ENCODE results near the gene PDCD4. TPM values are rescaled to one million over a fixed set of nuclear protein-coding genes. Genes with fewer than 3 reads are reported as not detected.

PDCD4 gene
- total RNA-seq, 1 donor from 2014 or later: 79.9 TPM

GRCh38 chr10:110919349-110919931 is 47.7 kb downstream of the PDCD4 start, which contains the start of gene SHOC2:
SHOC2 (plus strand) TSS chr10:110919604; CDS start chr10:110964359, 44,755 bp downstream.
- TF ChIP-seq, protein P1, sequence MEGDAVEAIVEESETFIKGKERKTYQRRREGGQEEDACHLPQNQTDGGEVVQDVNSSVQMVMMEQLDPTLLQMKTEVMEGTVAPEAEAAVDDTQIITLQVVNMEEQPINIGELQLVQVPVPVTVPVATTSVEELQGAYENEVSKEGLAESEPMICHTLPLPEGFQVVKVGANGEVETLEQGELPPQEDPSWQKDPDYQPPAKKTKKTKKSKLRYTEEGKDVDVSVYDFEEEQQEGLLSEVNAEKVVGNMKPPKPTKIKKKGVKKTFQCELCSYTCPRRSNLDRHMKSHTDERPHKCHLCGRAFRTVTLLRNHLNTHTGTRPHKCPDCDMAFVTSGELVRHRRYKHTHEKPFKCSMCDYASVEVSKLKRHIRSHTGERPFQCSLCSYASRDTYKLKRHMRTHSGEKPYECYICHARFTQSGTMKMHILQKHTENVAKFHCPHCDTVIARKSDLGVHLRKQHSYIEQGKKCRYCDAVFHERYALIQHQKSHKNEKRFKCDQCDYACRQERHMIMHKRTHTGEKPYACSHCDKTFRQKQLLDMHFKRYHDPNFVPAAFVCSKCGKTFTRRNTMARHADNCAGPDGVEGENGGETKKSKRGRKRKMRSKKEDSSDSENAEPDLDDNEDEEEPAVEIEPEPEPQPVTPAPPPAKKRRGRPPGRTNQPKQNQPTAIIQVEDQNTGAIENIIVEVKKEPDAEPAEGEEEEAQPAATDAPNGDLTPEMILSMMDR (IDR thresholded peaks at IDR 0.05; ENCODE audit: insufficient read depth, low read depth, low read length): no peak
- no peak for TF ChIP-seq EZH2 (IDR thresholded peaks at IDR 0.05; ENCODE audit: insufficient read depth, low read length)
- Histone ChIP-seq H3K36me3 (ENCODE audit: insufficient read depth, low read length) (no peaks in the 10 kb centered on the region), H3K79me2 (ENCODE audit: insufficient read depth, low read length) (peaks cover 46% of the 10 kb centered on the region), H3K9me3 (ENCODE audit: insufficient read depth, low read depth, low read length) (no peaks in the 10 kb centered on the region), H3K4me2 (ENCODE audit: low read length) (peak within 1 kb of the TSS; percentile 93), H3K27me3 (ENCODE audit: insufficient read depth, low read length) (no peaks in the 10 kb centered on the region), H2AFZ (ENCODE audit: low read depth, low read length) (peak within 1 kb of the TSS; percentile 83), H4K20me1 (ENCODE audit: insufficient read depth, low read length) (peaks cover 34% of the 10 kb centered on the region), H3K9ac (ENCODE audit: low read length) (peak within 1 kb of the TSS; percentile 96), H3K4me3 (ENCODE audit: insufficient read depth, low read depth, low read length) (peak within 1 kb of the TSS; percentile 97), H3K27ac (ENCODE audit: low read depth, low read length) (peak within 1 kb of the TSS; percentile 99), H3K4me1 (ENCODE audit: insufficient read depth, low read length) (peaks cover 20% of the 10 kb centered on the region)
- H3K36me3 Mint-ChIP-seq (ENCODE audit: low read depth, unreplicated experiment): no peaks in the 10 kb centered on the region
- FAIRE-seq: no peak
- H3K4me3 Mint-ChIP-seq (ENCODE audit: unreplicated experiment): peak within 1 kb of the TSS; percentile 100
- H3K27me3 Mint-ChIP-seq (ENCODE audit: low read depth, unreplicated experiment): no peaks in the 10 kb centered on the region
- peak within 1 kb of the TSS; percentile 99 for H3K27ac Mint-ChIP-seq (ENCODE audit: unreplicated experiment)
- H3K9me3 Mint-ChIP-seq (ENCODE audit: unreplicated experiment): no peaks in the 10 kb centered on the region
- H3K4me1 Mint-ChIP-seq (ENCODE audit: low read depth, unreplicated experiment): peaks cover 31% of the 10 kb centered on the region
- no peak for DNase-seq (ENCODE audit: low read depth)

DNA sequence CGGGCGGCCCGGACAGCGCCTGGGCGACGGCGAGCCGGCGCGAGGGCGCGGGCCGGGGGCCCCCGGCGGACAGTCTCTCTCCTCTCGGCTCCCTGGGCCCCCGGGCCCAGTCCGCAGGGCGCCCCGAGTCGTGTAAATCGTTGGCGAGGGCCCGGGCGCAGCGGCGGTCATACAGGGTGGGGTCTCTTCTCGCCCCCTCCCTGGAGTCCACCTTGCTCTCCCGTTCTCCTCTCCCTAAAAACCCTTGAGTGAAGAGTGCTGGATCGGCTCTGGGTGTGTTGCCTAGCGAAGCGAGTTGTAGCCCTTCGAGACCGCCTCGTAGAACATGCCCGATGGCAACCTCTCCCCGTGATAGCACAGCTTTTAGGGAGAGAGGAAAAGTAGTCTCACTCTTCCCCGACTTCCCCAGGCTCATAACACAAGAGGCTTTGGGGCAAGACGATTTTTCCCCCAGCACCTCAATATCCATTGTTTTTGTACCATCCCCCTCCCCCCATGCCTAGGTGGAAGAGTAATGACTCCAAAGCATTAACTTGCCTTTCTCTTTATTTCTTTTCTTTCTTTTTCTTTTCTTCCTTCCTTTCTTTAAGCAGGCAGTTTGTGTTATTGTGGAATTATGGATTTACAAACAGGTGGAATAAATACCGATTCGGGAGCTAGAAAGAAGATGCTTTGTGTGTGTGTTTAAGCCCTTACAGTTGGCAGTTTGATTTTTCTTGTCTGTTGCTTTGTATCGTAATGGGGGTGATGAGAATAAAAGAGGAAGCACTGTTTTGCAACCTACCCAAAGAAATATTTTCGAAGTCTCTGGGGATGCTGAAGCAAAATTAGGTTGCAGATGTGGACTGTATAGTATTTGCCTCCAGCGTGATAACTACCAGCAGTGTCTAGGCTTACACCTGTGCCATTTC is 48.5 kb downstream of the PDCD4 start:
- no peaks in the 10 kb centered on the region for H3K27me3 ChIP-seq (ENCODE audit: insufficient read depth, low read length)
- H3K27ac Mint-ChIP-seq (ENCODE audit: unreplicated experiment): peak overlapping the region; percentile 97
- H3K4me3 ChIP-seq (ENCODE audit: insufficient read depth, low read depth, low read length): peak overlapping the region; percentile 97
- peaks cover 36% of the 10 kb centered on the region for H4K20me1 ChIP-seq (ENCODE audit: insufficient read depth, low read length)
- TF ChIP-seq EZH2 (IDR thresholded peaks at IDR 0.05; ENCODE audit: insufficient read depth, low read length): no peak
- TF ChIP-seq, protein P1 (IDR thresholded peaks at IDR 0.05; ENCODE audit: insufficient read depth, low read depth, low read length): no peak
- H3K4me2 ChIP-seq (ENCODE audit: low read length): peak overlapping the region; percentile 91
- FAIRE-seq (no peak), DNase-seq (ENCODE audit: low read depth) (no peak)
- peaks cover 31% of the 10 kb centered on the region for H3K4me1 Mint-ChIP-seq (ENCODE audit: low read depth, unreplicated experiment)
- peak overlapping the region; percentile 84 for H3K27ac ChIP-seq (ENCODE audit: low read depth, low read length)
- no peaks in the 10 kb centered on the region for H3K9me3 Mint-ChIP-seq (ENCODE audit: unreplicated experiment)
- peak overlapping the region; percentile 96 for H3K9ac ChIP-seq (ENCODE audit: low read length)
- H2AFZ ChIP-seq (ENCODE audit: low read depth, low read length): peak overlapping the region; percentile 39
- no peaks in the 10 kb centered on the region for H3K36me3 Mint-ChIP-seq (ENCODE audit: low read depth, unreplicated experiment)
- no peaks in the 10 kb centered on the region for H3K27me3 Mint-ChIP-seq (ENCODE audit: low read depth, unreplicated experiment)
- H3K36me3 ChIP-seq (ENCODE audit: insufficient read depth, low read length): no peaks in the 10 kb centered on the region
- peak overlapping the region; percentile 100 for H3K4me3 Mint-ChIP-seq (ENCODE audit: unreplicated experiment)
- H3K79me2 ChIP-seq (ENCODE audit: insufficient read depth, low read length): peaks cover 54% of the 10 kb centered on the region
- no peaks in the 10 kb centered on the region for H3K9me3 ChIP-seq (ENCODE audit: insufficient read depth, low read depth, low read length)
- H3K4me1 ChIP-seq (ENCODE audit: insufficient read depth, low read length): peaks cover 20% of the 10 kb centered on the region

Data from astrocyte (in vitro differentiated cells and primary cell).